ENCODE measurements around the gene PLXNA2.

Gene PLXNA2

DNA sequence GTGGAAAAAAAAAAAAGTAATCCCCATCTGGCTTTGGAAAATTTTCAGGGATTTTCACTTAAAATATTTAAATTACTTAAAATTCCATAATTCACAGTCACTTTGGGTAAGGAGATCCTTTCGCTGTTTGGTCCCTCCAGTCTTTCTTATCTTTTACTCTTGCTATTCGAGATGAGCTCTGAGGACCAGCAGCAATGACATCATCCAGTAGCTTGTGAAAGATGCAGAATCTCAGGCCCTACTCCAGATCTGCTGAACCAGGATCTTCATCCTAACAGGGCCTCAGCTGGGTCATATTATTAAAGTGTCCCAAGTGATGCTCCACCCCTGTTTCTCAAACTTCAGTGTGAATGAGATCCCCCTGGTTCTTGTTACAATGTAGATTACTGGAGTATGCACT lies 46.9 kb upstream of the PLXNA2 start:
- Histone ChIP-seq H4K20me1 (ENCODE audit: insufficient read depth, low read length) (no peaks in the 10 kb centered on the region), H3K9me3 (ENCODE audit: insufficient read depth, low read length) (no peaks in the 10 kb centered on the region), H3K27ac (ENCODE audit: low read length) (no peak overlapping the region), H3K36me3 (replicated peaks; ENCODE audit: low read depth, low read length) (no peaks in the 10 kb centered on the region), H3K4me3 (ENCODE audit: low read length) (no peak overlapping the region), H3K79me2 (ENCODE audit: low read length) (no peaks in the 10 kb centered on the region), H3K4me2 (ENCODE audit: low read length) (no peak overlapping the region), H3K9ac (ENCODE audit: low read length) (no peak overlapping the region), H2AFZ (ENCODE audit: low read depth, low read length) (no peak overlapping the region), H3K4me1 (ENCODE audit: low read length) (no peaks in the 10 kb centered on the region), H3K27me3 (ENCODE audit: low read depth, low read length) (peaks cover 87% of the 10 kb centered on the region)
- TF ChIP-seq, protein P1, sequence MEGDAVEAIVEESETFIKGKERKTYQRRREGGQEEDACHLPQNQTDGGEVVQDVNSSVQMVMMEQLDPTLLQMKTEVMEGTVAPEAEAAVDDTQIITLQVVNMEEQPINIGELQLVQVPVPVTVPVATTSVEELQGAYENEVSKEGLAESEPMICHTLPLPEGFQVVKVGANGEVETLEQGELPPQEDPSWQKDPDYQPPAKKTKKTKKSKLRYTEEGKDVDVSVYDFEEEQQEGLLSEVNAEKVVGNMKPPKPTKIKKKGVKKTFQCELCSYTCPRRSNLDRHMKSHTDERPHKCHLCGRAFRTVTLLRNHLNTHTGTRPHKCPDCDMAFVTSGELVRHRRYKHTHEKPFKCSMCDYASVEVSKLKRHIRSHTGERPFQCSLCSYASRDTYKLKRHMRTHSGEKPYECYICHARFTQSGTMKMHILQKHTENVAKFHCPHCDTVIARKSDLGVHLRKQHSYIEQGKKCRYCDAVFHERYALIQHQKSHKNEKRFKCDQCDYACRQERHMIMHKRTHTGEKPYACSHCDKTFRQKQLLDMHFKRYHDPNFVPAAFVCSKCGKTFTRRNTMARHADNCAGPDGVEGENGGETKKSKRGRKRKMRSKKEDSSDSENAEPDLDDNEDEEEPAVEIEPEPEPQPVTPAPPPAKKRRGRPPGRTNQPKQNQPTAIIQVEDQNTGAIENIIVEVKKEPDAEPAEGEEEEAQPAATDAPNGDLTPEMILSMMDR (IDR thresholded peaks at IDR 0.05; ENCODE audit: low read depth, low read length): no peak
- TF ChIP-seq EZH2phosphoT487 (IDR thresholded peaks at IDR 0.05; ENCODE audit: low read depth): no peak

DNA sequence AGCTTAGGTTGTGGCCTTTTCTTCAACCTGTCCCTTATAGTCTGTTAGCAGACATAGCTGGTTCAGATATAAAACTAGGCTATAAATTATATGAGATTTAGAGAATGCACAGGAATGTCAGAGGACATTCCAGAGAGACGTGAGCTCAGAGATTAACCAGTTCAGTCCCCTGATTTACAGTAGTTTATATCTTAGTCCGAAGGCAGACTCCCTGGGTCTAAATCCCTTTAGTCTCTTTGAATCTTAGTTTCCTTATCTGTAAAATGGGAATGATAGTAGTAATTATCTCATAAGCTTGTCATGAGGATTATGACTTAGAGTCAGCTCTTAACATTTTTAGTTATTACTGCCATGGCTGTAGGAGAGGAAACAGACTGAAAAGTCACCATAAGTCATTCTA lies 45.5 kb upstream of the PLXNA2 start:
- Histone ChIP-seq H3K36me3 (replicated peaks; ENCODE audit: low read depth, low read length) (no peaks in the 10 kb centered on the region), H3K27me3 (ENCODE audit: low read depth, low read length) (peaks cover 85% of the 10 kb centered on the region), H3K9ac (ENCODE audit: low read length) (no peak overlapping the region), H2AFZ (ENCODE audit: low read depth, low read length) (no peak overlapping the region), H3K4me1 (ENCODE audit: low read length) (no peaks in the 10 kb centered on the region), H3K79me2 (ENCODE audit: low read length) (no peaks in the 10 kb centered on the region), H4K20me1 (ENCODE audit: insufficient read depth, low read length) (no peaks in the 10 kb centered on the region), H3K4me3 (ENCODE audit: low read length) (no peak overlapping the region), H3K4me2 (ENCODE audit: low read length) (no peak overlapping the region), H3K9me3 (ENCODE audit: insufficient read depth, low read length) (no peaks in the 10 kb centered on the region), H3K27ac (ENCODE audit: low read length) (no peak overlapping the region)
- TF ChIP-seq, protein P1 (IDR thresholded peaks at IDR 0.05; ENCODE audit: low read depth, low read length): no peak
- TF ChIP-seq EZH2phosphoT487 (IDR thresholded peaks at IDR 0.05; ENCODE audit: low read depth): no peak

DNA sequence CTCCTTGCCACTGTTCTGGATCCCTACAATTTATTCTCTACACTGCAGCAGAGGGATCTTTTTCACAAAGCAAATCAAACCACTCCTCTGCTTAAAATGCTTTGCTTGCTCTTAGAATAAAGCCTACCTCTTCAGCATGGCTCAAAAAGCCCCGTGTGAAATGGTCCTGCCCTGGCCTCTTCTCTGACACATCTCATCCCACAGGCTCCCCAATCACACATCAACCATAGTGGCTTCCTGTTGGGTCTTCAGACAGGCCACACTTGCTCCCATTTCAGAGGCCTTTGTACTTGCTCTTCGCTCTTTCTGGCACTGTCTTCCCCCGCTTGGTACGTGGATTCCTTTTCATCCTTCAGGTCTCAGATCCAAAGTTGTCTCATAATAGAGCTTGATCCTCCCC lies 44.3 kb upstream of the PLXNA2 start:
- H3K9ac ChIP-seq (ENCODE audit: low read length): no peak overlapping the region
- no peak overlapping the region for H3K27ac ChIP-seq (ENCODE audit: low read length)
- no peaks in the 10 kb centered on the region for H3K9me3 ChIP-seq (ENCODE audit: insufficient read depth, low read length)
- no peak overlapping the region for H2AFZ ChIP-seq (ENCODE audit: low read depth, low read length)
- H3K79me2 ChIP-seq (ENCODE audit: low read length): no peaks in the 10 kb centered on the region
- no peak for TF ChIP-seq EZH2phosphoT487 (IDR thresholded peaks at IDR 0.05; ENCODE audit: low read depth)
- TF ChIP-seq, protein P1 (IDR thresholded peaks at IDR 0.05; ENCODE audit: low read depth, low read length): no peak
- peaks cover 73% of the 10 kb centered on the region for H3K27me3 ChIP-seq (ENCODE audit: low read depth, low read length)
- H4K20me1 ChIP-seq (ENCODE audit: insufficient read depth, low read length): no peaks in the 10 kb centered on the region
- no peaks in the 10 kb centered on the region for H3K36me3 ChIP-seq (replicated peaks; ENCODE audit: low read depth, low read length)
- H3K4me3 ChIP-seq (ENCODE audit: low read length): no peak overlapping the region
- no peak overlapping the region for H3K4me2 ChIP-seq (ENCODE audit: low read length)
- H3K4me1 ChIP-seq (ENCODE audit: low read length): no peaks in the 10 kb centered on the region

DNA sequence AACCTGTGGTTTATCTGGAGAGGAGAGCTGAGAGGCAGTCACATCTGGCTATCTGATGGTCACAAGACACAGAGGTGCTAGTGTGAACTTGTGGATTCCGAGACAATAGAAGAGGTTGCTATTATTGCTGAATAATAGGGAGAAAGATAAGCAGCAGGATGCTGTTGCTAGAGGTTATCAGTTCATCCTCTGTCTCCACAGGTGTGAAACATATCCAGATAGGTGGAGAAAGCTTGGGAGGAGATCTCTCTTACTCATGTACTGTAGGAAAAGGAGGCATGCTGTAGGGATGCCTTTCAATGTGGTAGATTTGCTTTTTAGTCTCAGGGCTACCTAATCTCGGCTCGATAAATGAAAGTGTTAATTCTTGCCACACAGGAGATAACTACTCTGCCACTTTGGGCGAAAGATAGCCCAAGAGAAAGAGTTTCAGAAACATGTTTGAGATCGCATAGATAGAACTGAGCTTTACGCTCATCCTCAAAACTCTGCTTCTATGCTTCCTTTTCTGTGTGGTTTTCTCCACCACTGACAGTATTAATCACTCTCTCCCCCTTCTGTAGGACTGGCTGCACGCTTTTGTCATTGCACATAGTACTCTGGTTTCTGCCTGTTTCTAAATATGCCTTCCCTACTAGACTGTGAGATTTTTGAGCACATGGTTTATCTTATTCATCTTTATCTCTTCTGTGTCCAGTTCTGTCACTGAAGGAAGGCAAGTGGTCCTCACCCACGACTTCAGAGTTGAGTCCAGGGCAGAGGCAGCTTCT lies 36.7 kb upstream of the PLXNA2 start:
- Histone ChIP-seq H3K4me2 (ENCODE audit: low read length) (no peak overlapping the region), H3K79me2 (ENCODE audit: low read length) (no peaks in the 10 kb centered on the region), H3K9me3 (ENCODE audit: insufficient read depth, low read length) (no peaks in the 10 kb centered on the region), H3K4me1 (ENCODE audit: low read length) (no peaks in the 10 kb centered on the region), H3K36me3 (replicated peaks; ENCODE audit: low read depth, low read length) (no peaks in the 10 kb centered on the region), H3K27me3 (ENCODE audit: low read depth, low read length) (peaks cover 68% of the 10 kb centered on the region), H3K4me3 (ENCODE audit: low read length) (no peak overlapping the region), H2AFZ (ENCODE audit: low read depth, low read length) (no peak overlapping the region), H3K27ac (ENCODE audit: low read length) (no peak overlapping the region), H3K9ac (ENCODE audit: low read length) (no peak overlapping the region), H4K20me1 (ENCODE audit: insufficient read depth, low read length) (no peaks in the 10 kb centered on the region)
- TF ChIP-seq EZH2phosphoT487 (IDR thresholded peaks at IDR 0.05; ENCODE audit: low read depth): no peak
- TF ChIP-seq, protein P1 (IDR thresholded peaks at IDR 0.05; ENCODE audit: low read depth, low read length): no peak
